HG03439 (cell line): ENCODE measurements around the gene LUC7L.

ENCODE experiments used
- ATAC-seq: cut with Tn5 transposase; IDR thresholded peaks from one replicate; pipeline ENCODE4 v1.9.1; 2021; ENCODE audit warnings: mild to moderate bottlenecking, moderate library complexity; ENCODE audit not compliant: unreplicated experiment

LUC7L gene

GRCh38 chr16:152141-153128 is 76.8 kb downstream of the LUC7L start, which contains the start of gene HBZ:
Gene HBZ, plus strand, starts transcription at chr16:152644. Its CDS starts 266 bp downstream, at chr16:152910.
- no peak for ATAC-seq

- ATAC-seq: no peak
These were observed 80.1 kb downstream of the LUC7L start for GRCh38 chr16:149024-149660.

GRCh38 chr16:146646-147045 is 82.6 kb downstream of the LUC7L start:
- no peak for ATAC-seq

- no peak for ATAC-seq
These were observed 84.4 kb downstream of the LUC7L start for GRCh38 chr16:144797-145252.

- no peak for ATAC-seq
These were observed 85.8 kb downstream of the LUC7L start for GRCh38 chr16:143456-143855.

- ATAC-seq: no peak
These were observed 86.2 kb downstream of the LUC7L start for GRCh38 chr16:143047-143446.

GRCh38 chr16:142405-142967 is 86.8 kb downstream of the LUC7L start:
- no peak for ATAC-seq

GRCh38 chr16:140175-140857 is 88.9 kb downstream of the LUC7L start:
- no peak for ATAC-seq
